ENCODE results near the gene ZFPM1. TPM values are rescaled to one million over a fixed set of nuclear protein-coding genes. Genes with fewer than 3 reads are reported as not detected.

The ZFPM1 gene
- total and polyA plus RNA-seq, 8 donors: 3.6 to 22.5 (median 19.3) TPM

- ATAC-seq (peak in 3 of 4 donors; percentile 0 to 4 (median 4)), DNase-seq (peak in 2 of 6 donors; percentile 60 to 62), FAIRE-seq (no peak)
- Histone ChIP-seq H3K27ac (peak overlapping the region; percentile 54 to 81 (median 64)), H3K4me1 (peaks cover 0 to 29% (median 16%) of the 10 kb centered on the region in 3 donors), H3K9me3 (no peaks in the 10 kb centered on the region), H3K27me3 (no peaks in the 10 kb centered on the region), H3K4me3 (peak overlapping the region; percentile 43 to 79 (median 66)), H3K36me3 (no peaks in the 10 kb centered on the region)
- TF ChIP-seq CTCF (IDR thresholded peaks at IDR 0.05): no peak
- 1% methylated on average over 63 to 68 of the region's 68 CpGs for WGBS, 2 donors
- intact Hi-C loops (cut with DNase I): no loop called here
Observed at GRCh38 chr16:88455610-88456355, 2.7 kb downstream of the ZFPM1 start.

- TF ChIP-seq CTCF (IDR thresholded peaks at IDR 0.05): no peak
- Histone ChIP-seq H3K9me3 (no peaks in the 10 kb centered on the region), H3K36me3 (no peaks in the 10 kb centered on the region), H3K27ac (peak overlapping the region; percentile 54 to 81 (median 64)), H3K4me3 (peak overlapping the region; percentile 43 to 79 (median 66)), H3K27me3 (no peaks in the 10 kb centered on the region), H3K4me1 (peaks cover 2 to 35% (median 19%) of the 10 kb centered on the region in 3 donors)
- ATAC-seq: no peak
- 45 to 51% methylated on average over 14 of the region's 14 CpGs for WGBS, 2 donors
- no peak for FAIRE-seq
- DNase-seq: peak in 1 of 6 donors; percentile 55
- intact Hi-C loops (cut with DNase I): no loop called here
Observed at GRCh38 chr16:88456356-88457292, 3.5 kb downstream of the ZFPM1 start.

- no peaks in the 10 kb centered on the region for H3K36me3 ChIP-seq
- no peak for TF ChIP-seq CTCF (IDR thresholded peaks at IDR 0.05)
- no peaks in the 10 kb centered on the region for H3K27me3 ChIP-seq
- H3K27ac ChIP-seq: no peak overlapping the region
- H3K9me3 ChIP-seq: no peaks in the 10 kb centered on the region
- 51 to 52% methylated on average over 20 of the region's 20 CpGs for WGBS, 2 donors
- H3K4me1 ChIP-seq: peaks cover 12 to 45% (median 20%) of the 10 kb centered on the region in 3 donors
- no peak overlapping the region for H3K4me3 ChIP-seq
- DNase-seq: no peak
- no peak for FAIRE-seq
- ATAC-seq: no peak
- intact Hi-C loops (cut with DNase I): no loop called here
Observed at GRCh38 chr16:88458039-88458772, 5.1 kb downstream of the ZFPM1 start.

- H3K4me3 ChIP-seq: no peak overlapping the region
- no peaks in the 10 kb centered on the region for H3K9me3 ChIP-seq
- H3K4me1 ChIP-seq: peaks cover 12 to 48% (median 20%) of the 10 kb centered on the region in 3 donors
- no peak for DNase-seq
- ATAC-seq: no peak
- no peaks in the 10 kb centered on the region for H3K36me3 ChIP-seq
- intact Hi-C loops (cut with DNase I): no loop called here
- TF ChIP-seq CTCF (IDR thresholded peaks at IDR 0.05): no peak
- FAIRE-seq: no peak
- WGBS, 2 donors: 85 to 90% methylated on average over 12 of the region's 12 CpGs
- no peaks in the 10 kb centered on the region for H3K27me3 ChIP-seq
- no peak overlapping the region for H3K27ac ChIP-seq
Observed at GRCh38 chr16:88458773-88459235, 5.7 kb downstream of the ZFPM1 start.
